HL-60 (cell line): ENCODE measurements around the gene SLC5A4.

Experiments used
- DNase-seq, 2 experiments: peaks; one replicate each; pipeline ENCODE4 v3.0.0-alpha.2; 2010 to 2020; ENCODE audit warnings: low read depth in 1 of 2, low spot score in 1 of 2
- H3K27ac ChIP-seq: fragments of 250-450 bp; sonication (Bioruptor Pico); replicated peaks from 2 replicates; pipeline ENCODE4 v1.5.1; 2020; ENCODE audit warnings: mild to moderate bottlenecking, moderate library complexity
- H3K27me3 ChIP-seq: fragments of 250-450 bp; sonication (Bioruptor Pico); 2 replicates; pipeline ENCODE4 v1.5.1; 2021; ENCODE audit warnings: mild to moderate bottlenecking, moderate library complexity; ENCODE audit not compliant: insufficient read depth, poor library complexity, severe bottlenecking
- H3K4me3 ChIP-seq: replicated peaks from 2 replicates; pipeline ENCODE4 v1.5.1; 2011; ENCODE audit warnings: mild to moderate bottlenecking, control low read depth, low read length; ENCODE audit not compliant: insufficient read depth
- CTCF ChIP-seq: IDR thresholded peaks from one replicate; pipeline ENCODE4 v1.5.1; 2011; ENCODE audit warnings: low read length, control low read depth, inconsistent platforms; ENCODE audit not compliant: insufficient read depth
- GABPA ChIP-seq: IDR thresholded peaks from 2 replicates; pipeline ENCODE4 v1.6.1; 2012; ENCODE audit warnings: low read depth
- POLR2AphosphoS5 ChIP-seq: IDR thresholded peaks from 2 replicates; pipeline ENCODE4 v1.6.1; 2012; ENCODE audit warnings: low read depth
- REST ChIP-seq: IDR thresholded peaks from 2 replicates; pipeline ENCODE4 v1.6.1; 2012; ENCODE audit warnings: low read depth; ENCODE audit not compliant: insufficient replicate concordance
- SPI1 ChIP-seq: IDR thresholded peaks from 2 replicates; pipeline ENCODE4 v1.6.1; 2012; ENCODE audit warnings: low read depth, mild to moderate bottlenecking, borderline replicate concordance

Gene SLC5A4

GRCh38 chr22:32185821-32186220, 69.3 kb downstream of the SLC5A4 start:
- Histone ChIP-seq H3K27ac (no peak overlapping the region), H3K4me3 (no peak overlapping the region), H3K27me3 (peaks cover 3% of the 10 kb centered on the region)
- DNase-seq = no peak
- TF ChIP-seq POLR2AphosphoS5 (no peak), CTCF (no peak), SPI1 (no peak), GABPA (no peak), REST (no peak)

- peaks cover 3% of the 10 kb centered on the region for H3K27me3 ChIP-seq
Observed at GRCh38 chr22:32183625-32184024, 71.5 kb downstream of the SLC5A4 start.

GRCh38 chr22:32181043-32181442, 74.1 kb downstream of the SLC5A4 start:
- no peak for TF ChIP-seq POLR2AphosphoS5
- TF ChIP-seq REST = no peak
- no peak for TF ChIP-seq GABPA
- no peak for TF ChIP-seq SPI1
- TF ChIP-seq CTCF = no peak
- H3K27ac ChIP-seq = no peak overlapping the region

More at GRCh38 chr22:32183625-32184024, 71.5 kb downstream of the SLC5A4 start:
- no peak overlapping the region for H3K27ac ChIP-seq
- DNase-seq = no peak
- TF ChIP-seq POLR2AphosphoS5 (no peak), GABPA (no peak), SPI1 (no peak), CTCF (no peak), REST (no peak)
- H3K4me3 ChIP-seq = no peak overlapping the region

More at GRCh38 chr22:32181043-32181442, 74.1 kb downstream of the SLC5A4 start:
- no peak for DNase-seq
- Histone ChIP-seq H3K27me3 (peaks cover 9% of the 10 kb centered on the region), H3K4me3 (no peak overlapping the region)
